ENCODE measurements around the gene COA3.

- TF ChIP-seq CTCF (IDR thresholded peaks at IDR 0.05; ENCODE audit: insufficient read depth, low read length, poor library complexity, severe bottlenecking) (no peak), EZH2phosphoT487 (conservative IDR thresholded peaks at IDR 0.05; ENCODE audit: low read length) (no peak)
Observed at GRCh38 chr17:42787266-42787665, 11.2 kb downstream of the COA3 start.

All from SU-DHL-6 (cell line).